ENCODE results near the gene USP8.
A peak's percentile ranks its signal among the peaks of the same experiment; 100 is the strongest.
"Not testable (repeated sequence)": the region's sequence is repeated elsewhere in the genome, so short reads cannot be mapped to it uniquely, and the experiment has no call there.

USP8 gene

DNA sequence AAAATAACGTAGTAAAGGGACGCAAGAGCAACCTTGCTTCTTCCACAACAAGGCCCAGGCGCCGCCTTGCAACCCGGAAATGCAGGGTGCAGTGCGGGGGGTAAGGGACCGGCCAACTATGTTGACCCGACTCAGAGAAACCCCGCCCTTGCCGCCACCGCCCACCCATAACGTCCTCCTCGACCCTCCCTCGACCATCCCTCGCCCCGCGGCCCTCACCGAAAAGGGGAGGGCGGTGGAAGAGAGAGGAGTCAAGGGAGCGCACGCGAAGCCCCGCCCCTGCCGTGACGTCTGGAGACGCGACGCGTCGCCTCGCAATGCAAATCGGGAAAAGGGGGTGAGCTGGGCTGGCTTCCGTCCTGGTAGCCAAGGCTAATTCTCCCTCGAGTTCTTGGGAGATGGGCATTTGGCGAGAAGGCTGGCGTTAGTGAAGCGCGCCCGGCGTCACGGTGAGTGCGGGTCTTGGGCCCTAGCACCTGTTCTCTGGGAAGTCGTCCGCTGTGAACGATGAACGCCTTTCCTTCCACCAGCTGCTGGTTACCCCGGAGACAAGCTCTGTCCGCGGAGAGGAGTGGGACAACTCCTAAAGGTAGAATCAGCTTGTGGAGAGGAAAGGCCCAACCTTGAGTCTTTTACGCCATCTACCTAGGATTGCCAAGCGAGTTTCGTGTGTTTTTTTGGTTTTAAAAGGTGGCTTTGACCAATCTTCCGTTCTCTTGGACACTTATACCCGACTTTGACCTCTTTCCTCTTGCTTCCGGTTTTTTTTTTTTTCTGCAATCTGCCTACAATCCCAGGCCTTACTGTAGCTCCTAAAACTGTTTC is at the start of gene USP8:
Gene USP8, plus strand, starts transcription at position 340 of the 825 bp plus-strand sequence. CDS start 14,669 bp downstream, outside the sequence.
- TF ChIP-seq CTCF (IDR thresholded peaks at IDR 0.05; ENCODE audit: low read depth, low read length, missing control alignments) = no peak
- peak; percentile 90 for DNase-seq (ENCODE audit: low read depth)
- H3K4me3 ChIP-seq (ENCODE audit: low read depth, low read length) = peak within 1 kb of the TSS; percentile 95

DNA sequence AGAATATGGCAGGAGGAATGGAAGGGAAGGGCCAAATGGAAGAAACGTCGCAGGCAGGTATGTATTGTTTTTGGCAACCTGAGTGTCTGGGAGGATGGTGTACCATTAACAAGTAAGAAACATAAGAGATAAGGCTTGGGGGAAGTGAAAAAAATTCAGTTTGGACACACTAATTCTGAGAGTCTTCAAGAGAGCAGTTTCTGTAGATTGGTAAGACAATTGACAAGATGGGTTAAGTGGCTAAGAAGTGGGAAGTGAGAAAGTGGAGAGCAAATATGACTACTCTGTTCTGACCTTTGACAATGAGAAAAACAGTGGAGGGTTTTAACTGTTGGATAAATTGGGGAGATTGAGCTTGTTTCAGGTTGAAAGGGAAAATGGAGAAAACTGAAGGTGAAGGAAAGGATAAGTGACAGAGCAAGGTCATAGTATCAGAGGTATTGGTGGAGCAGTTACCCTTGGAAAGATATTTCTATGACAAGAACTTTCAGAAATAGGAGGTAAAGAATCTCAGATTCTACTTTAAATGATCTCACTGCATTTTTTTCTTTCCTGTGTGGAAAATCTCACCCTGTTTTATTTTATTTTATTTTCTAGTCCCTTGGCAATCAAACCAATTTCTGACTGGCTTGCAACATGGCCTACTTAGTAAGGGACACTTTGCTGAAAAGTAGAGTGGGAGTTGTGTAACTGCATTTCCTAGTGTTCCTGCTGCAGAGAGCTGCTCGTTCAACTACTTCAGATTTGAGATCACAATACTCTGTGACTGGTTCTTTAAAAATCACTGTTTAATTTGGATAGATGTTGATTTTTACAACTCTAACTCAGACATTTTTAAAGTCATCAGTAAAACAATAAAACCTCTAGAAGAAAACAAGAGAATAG is 46.1 kb upstream of the USP8 start:
- H3K4me3 ChIP-seq (ENCODE audit: low read depth, low read length) = no peak overlapping the region
- TF ChIP-seq CTCF (IDR thresholded peaks at IDR 0.05; ENCODE audit: low read depth, low read length, missing control alignments) = no peak
- peak; percentile 89 for DNase-seq (ENCODE audit: low read depth)

DNA sequence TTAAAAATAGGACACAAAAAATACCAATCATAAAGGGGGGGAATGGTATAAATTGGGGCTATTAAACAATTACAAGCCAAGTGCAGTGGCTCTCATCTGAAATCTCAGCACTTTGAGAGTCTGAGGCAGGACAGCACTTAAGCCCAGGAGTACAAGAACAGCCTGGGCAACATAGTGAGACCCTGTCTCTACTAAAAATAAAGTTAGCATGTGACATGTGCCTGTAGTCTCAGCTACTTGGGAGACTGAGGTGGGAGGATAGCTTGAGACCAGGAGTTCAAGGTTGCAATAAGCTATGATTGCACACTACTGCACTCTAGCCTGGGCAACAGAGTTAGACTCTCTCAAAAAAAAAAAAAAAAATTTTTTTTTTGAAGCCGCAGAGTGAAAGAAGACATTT is 45.4 kb upstream of the USP8 start:
- no peak overlapping the region for H3K4me3 ChIP-seq (ENCODE audit: low read depth, low read length)
- TF ChIP-seq CTCF (IDR thresholded peaks at IDR 0.05; ENCODE audit: low read depth, low read length, missing control alignments) = no peak
- DNase-seq (ENCODE audit: low read depth) = no peak

- H3K4me3 ChIP-seq (ENCODE audit: low read depth, low read length); DNase-seq (ENCODE audit: low read depth): not testable (repeated sequence)
Measured at GRCh38 chr15:50379413-50379812, 44.8 kb upstream of the USP8 start.

- TF ChIP-seq CTCF (IDR thresholded peaks at IDR 0.05; ENCODE audit: low read depth, low read length, missing control alignments) = no peak
Measured at GRCh38 chr15:50380089-50380488, 44.1 kb upstream of the USP8 start.

DNA sequence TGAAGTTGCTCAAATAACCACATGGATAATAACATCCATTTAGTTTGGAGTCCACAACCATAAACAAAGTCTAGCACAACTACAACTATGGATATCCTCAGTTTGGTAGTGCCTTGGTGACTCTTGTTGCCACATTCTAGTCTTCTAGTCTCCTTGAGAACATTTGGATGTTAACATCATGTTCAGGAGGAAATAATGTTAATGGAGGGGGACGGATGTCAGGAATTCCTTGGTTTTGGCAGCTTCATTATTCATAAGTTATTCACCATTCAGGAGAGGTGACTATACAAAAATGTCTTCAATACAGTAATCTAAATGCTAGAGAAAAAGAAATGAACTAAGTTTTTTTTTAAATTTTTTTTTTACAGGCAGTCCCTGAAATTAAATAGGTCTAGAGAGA is 42.8 kb upstream of the USP8 start:
- TF ChIP-seq CTCF (IDR thresholded peaks at IDR 0.05; ENCODE audit: low read depth, low read length, missing control alignments) = no peak
- no peak for DNase-seq (ENCODE audit: low read depth)
- no peak overlapping the region for H3K4me3 ChIP-seq (ENCODE audit: low read depth, low read length)

More at GRCh38 chr15:50380089-50380488, 44.1 kb upstream of the USP8 start:
- H3K4me3 ChIP-seq (ENCODE audit: low read depth, low read length) = no peak overlapping the region
- DNase-seq (ENCODE audit: low read depth) = no peak

GRCh38 chr15:50382408-50382807 is 41.8 kb upstream of the USP8 start:
- H3K4me3 ChIP-seq (ENCODE audit: low read depth, low read length); DNase-seq (ENCODE audit: low read depth): not testable (repeated sequence)
